Mucosa of gallbladder (tissue), 1 donor: ENCODE data around the gene ATP9A. TPM values are rescaled to one million over a fixed set of nuclear protein-coding genes. Genes with fewer than 3 reads are reported as not detected.
A peak's percentile ranks its signal among the peaks of the same experiment; 100 is the strongest.

Experiments
- DNase-seq: peaks from one replicate; pipeline ENCODE4 v3.0.0-alpha.2; 2020; ENCODE audit warnings: low spot score
- total RNA-seq: library from RNA; stranded (reverse); gene quantifications from one replicate; pipeline ENCODE4 v1.2.1, GENCODE V29; 2021
- donor health status: DM: no; HTN: no; CAD: no.

The ATP9A gene
- total RNA-seq, 1 donor from 2014 or later, result 49.5 TPM

DNA sequence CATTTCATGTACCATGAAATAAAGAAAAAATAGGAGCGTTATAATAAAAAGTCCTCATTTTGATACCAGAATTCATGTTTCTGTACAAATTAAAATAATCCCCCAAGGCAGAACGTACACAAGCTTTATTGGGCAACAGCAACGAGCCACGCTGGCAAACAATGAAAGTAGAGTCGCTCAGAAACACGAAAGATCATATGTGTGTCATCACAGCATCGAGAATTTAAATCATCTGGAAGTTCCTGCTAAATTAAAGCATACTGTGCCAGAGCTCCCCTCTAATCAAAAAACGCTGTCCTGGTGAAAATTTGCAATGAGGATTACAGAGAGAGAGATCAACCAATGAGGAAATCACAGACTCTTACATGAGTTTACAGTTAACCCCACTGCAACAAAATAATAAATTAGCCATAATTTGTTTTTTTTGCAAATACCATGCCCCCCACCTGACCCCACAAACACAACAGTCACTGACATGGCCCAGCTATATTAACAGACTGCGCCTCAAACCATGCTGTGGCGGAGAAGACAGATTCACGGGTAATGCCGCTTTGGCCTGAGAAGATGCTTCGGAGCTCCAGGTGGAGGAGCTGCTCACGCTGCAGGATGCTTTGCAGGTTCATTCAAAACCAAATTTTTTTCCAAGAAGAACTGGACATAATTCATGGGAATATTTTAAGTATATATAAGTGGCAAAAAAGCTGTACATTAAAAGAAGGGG is 171.4 kb downstream of the ATP9A start:
- DNase-seq, result no peak

DNA sequence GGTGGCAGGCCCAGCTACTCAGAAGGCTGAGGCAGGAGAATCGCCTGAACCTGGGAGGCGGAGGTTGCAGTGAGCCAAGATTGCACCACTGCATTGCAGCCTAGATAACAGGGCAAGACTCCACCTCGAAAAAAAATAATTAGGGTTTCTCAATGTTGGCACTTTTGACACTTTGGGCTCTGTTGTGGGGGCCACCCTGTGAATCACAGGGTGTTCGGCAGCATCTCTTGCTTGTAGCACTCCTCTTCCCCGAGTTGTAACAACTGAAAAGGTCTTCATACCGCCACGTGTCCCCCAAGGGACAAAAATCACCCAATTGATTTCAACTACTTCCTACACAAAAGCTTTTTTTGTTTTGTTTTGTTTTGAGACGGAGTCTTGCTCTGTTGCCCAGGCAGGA is 172.4 kb downstream of the ATP9A start:
- no peak for DNase-seq

DNA sequence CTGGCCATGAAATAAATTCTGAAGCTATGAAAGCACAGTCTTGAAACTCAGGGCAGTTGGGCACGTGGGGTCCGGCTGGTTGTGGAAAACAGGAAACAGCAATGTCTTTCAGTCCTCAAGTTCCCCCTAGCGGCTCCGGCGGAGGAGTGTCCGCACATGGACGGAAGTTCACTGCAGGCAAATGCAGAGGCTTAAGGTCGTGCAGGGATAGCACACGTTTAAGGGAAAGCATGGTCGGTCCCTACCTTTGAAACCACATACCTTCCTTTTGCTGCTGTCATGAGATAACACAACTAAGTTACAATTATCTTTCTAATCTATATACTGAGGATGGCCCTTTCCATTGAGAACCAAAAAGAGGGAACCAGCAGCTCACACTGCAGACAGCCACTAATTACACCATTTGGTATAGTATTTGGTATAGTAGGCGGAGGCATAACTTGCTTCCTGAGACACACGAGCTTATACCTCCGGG is 173.1 kb downstream of the ATP9A start:
- DNase-seq, result peak; percentile 89

DNA sequence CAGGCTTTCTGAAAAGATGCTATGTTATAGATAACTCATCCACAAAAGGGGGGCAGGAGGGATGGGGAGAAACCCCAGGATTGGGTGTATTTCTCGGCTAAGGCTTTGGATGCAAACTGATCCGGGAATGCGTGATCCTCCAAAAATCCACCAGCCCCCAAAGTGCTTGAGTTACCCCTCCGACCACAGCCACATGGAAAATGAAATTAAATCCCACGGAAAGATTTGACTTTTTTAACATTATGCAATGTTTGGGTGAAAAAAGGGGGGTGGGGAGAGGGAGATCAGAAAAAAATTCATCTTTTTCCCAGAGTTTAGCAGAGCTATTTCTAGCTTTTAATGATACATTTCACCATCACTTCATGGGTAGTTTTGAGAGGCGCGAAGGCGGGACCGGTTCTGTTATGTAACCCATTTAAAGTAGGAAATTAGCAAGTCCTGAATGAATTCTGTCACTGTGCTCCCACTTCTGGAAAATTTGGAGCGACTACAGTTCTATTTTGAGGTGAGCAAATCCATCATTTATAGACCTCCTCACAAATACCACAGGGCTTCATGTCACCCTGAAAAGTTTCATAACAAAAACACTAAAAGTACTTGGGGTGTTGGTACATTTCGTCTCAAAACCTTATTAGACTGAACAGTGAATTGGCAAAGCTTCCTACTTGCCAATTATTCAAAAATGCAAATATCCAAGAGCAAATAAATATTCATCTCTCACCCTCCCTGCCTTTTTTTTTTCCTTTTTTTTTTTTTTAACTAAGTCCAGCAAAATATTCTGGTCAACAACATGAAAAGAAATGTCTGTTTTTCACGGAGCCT is 173.7 kb downstream of the ATP9A start:
- no peak for DNase-seq

DNA sequence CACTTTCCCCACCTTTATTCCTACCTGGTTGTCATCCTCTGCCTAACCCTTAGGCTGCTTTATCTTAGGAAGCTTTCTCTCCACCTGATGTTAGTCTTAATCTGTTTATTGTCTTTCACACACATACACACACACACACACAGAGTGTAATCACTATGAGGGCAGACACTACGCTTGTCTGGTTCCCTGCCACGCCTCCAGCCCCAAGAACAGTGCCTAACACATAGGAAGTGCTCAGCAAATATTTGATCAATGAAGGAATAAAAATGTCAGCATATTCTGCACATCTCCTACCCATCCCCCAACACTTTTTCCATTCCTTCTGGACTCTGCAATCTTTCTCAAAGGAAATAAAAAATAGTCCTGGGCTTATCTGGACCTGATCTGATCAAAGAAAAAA is 174.6 kb downstream of the ATP9A start:
- no peak for DNase-seq

DNA sequence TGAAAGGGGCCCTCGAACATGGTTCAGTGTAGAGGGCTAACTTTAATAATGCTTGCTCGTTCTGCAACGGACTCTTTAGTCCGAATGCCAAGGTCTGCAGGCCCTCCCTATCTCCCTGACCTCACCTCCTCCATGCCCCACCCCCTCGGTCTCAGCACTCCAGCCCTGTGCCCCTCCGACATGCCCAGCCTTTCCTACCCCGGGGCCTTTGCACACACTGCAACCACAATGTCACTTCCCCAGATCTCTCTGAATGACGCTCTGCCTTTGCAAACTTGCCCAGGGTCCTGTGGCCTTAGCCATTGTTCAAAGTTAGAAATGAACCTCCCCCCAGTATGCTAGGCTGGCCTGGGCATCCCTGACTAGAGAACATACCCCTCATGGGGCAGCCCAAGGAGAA is 175.6 kb downstream of the ATP9A start:
- no peak for DNase-seq

DNA sequence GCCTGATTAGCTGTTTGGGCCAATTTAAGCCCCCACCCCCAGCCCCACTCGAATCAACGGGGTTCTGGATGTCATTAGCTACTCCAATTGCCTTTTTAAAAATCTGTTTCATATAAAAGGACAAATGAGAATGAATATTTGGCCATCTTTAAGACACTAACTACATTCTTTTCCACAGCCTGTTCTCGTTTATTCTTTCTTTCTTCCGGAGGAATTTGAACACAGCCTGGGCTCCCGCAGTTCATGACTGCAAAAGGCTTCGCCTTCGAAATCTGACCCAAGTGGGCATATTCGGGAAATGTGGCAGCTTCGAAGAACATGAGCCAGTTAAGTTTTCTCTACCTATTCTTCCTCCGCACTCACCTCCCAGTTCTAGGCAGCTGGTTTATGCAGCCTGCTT is 176.3 kb downstream of the ATP9A start:
- DNase-seq, result no peak

DNA sequence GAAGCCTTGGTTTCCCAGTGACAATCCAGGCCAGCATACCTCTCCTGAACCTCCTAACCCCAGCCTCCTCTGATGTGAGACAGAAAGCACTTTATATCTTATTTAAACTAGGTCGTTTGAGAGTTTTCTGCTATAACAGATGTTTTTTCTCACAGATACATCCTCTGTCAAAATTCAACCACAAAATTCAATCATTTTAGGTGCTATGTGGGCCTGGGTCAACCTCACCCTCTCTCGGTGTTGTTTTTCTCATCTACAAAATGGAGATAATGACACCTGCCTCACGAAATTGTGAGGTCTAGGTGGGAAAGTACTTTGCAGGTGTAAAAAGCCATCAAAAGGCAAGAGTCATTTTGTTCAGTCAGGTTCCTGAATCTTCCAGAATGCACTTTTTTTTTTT is 179.4 kb downstream of the ATP9A start:
- no peak for DNase-seq

DNA sequence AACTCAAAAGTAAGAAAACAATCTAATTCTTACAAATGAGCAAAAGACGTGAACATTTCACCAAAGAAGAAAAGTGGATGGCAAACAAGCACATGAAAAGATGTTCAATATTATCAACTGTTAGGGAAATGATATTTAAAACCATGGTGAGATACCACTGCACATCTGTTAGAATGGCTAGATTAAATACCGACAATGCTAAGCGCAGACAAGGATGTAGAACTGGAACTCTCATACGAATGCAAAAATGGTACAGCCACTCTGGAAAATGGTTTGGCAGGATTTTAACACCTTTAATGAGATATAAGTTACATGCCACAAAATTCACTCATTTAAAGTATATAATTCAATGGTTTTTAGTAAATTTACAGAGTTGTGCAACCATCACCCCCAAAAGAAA is 181.0 kb downstream of the ATP9A start:
- no peak for DNase-seq

DNA sequence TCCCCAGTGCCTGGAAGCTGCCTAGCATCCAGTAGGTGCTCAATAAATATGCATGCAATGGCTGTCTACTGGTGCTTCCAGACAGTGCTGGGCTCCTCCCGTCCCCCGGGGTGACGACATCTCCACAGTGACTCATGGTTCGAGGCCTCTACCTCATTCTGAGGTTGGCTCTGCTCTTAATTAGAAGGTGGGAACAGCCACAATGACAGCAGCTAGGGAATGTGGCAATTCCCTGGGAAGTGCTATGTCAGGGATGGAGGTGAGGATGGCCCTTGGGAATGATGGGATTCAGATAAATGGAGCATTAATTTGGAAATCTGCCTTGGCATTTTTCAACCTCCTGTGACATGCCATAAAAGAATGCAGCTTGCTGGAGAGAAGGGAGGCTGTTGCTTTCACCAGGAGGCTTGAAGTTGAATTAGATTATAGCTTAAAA is 182.2 kb downstream of the ATP9A start:
- DNase-seq, result no peak

DNA sequence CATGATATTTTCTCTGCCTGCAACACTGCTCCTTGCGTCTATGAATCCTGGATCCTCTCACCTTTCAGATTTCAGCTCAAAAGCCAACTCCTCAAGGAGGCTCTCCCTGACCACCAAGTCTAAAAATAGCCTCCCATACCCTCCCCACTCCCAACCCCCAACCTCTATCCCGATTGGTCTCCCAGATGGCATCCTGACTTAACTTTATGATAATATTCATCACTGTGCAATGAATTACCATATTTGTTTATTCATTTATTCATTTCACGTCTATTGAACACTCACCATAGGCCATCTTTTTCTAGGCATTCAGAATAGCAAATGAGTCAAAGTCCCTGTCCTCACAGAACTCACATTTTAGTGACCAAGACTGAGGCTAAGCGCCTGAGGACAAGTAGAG is 183.0 kb downstream of the ATP9A start:
- DNase-seq, result no peak

DNA sequence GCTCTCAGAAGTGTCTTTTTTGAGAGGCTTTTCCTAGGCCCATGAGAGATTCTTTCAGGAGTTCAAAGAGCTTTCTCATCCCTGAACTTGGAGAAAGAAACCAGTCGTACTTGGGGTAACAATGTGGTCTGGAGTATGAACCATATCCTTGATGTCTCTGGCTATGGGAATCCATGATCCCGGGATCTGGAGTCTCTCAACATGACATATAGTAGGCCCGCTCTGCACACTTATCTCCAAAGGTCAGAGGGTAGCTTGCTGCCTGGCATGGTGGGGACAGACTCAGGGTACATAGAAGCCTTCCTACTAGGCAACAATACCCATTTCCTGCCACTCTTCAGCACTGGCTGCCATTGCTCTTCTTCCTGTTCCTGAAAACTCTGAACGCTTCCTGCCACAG is 183.5 kb downstream of the ATP9A start:
- no peak for DNase-seq

DNA sequence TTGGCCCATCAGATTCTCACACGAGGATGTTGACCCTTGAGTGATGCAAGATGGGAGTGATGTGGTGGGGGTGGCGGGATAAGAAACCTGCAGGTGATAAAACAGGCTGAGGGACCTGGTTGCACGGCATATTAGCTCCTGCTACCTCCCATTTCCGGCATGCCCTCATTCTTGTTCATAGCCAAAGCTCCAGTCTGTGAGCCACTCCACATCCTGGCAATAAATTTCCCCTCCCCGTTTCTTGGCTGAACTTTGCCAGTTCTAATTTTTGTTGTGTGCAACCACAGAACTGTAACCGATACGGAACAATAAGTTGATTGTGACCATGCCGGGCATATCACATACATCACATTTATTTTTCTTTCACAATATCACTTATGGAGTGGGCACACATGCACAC is 184.1 kb downstream of the ATP9A start:
- no peak for DNase-seq

DNA sequence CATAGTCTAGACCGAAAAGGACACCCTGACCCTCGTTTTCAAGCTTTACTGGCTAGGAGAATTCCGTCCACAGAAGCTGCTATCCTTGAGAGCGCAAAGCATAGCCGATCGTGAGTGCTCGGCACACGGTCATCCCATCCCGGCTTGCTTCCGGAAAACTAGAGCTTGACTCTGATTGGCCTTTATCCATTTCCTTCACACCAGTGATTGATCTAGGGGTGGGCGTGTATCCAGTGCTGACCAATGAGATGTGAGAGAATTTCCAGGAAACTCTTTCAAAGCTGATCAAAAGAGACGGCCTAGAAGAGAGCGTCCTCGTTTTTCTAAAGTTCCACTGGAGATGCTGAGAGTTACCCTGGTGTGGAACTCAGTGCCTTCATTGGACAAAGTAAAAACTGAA is 184.7 kb downstream of the ATP9A start:
- DNase-seq, result no peak

DNA sequence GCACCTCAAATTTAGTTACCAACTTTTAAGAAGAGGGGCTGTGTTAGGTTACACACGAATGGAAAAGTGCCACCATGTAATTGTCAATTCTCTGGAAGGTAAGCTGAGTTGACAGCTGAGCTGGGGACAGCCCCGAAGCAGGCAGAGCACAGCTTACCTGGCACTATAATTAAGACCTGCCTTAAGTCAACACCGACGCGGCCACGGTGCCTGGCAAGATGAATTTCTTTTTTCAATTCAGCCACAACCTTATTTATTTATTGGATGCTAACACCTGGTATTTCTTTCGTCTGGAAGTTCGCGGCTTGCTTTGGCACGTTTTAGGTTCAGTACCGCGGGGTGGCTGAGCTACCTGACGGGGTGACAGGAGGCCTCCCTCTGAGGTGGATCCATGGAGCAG is 185.1 kb downstream of the ATP9A start:
- no peak for DNase-seq

DNA sequence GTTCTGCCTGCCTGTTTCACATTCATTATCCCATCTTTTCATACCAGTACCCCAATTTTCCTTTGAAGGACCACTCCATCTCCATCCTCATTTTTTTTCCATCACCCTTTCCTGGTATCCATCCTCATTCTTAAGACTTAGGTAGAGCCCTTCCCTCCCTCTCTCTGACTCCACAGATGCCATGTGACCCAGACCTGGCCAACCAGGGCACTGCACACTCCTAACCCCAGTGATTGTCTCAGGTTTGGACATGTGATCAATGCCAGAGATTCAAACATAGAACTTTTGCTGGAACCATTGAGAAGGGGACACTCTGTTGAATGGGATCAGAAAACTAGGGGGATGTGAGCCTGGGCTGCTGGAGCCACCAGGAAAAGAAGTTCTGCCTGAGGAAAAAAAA is 186.6 kb downstream of the ATP9A start:
- DNase-seq, result no peak

DNA sequence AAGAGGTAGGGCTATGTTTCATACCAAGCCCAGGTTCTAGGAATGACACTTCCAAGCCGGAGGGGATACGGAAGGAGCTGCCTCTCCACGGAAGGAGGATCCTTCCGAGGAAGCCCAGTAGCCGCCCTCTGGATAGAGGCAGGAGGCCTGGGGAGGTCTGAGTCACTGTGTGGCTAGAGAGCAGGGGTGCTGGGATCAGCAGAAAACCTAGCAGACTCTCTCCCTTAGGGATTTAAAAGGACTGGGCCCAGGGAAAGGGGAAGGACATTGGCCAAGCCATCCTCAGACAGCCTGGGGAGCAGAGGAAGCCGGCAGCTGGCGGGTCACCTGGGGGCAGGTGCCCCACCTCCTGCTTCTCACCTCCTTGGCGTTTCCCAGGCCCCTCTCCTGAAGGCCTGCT is 189.1 kb downstream of the ATP9A start:
- DNase-seq, result no peak

DNA sequence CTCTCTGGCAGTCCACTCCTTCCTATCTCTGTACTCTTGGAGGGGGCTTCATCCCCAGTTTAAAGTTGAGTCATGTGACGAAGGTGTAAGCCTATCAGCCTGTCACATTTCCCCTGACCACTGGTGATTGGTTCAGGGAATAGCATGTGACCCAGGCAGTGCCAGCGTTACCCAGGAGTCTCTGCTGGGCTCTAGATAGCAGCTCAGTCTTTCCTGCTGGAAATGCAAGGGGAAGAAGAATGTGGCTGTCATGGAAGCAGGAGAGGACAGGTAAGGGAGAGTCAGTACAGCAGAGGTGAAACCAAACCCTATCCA is 190.1 kb downstream of the ATP9A start:
- no peak for DNase-seq

DNA sequence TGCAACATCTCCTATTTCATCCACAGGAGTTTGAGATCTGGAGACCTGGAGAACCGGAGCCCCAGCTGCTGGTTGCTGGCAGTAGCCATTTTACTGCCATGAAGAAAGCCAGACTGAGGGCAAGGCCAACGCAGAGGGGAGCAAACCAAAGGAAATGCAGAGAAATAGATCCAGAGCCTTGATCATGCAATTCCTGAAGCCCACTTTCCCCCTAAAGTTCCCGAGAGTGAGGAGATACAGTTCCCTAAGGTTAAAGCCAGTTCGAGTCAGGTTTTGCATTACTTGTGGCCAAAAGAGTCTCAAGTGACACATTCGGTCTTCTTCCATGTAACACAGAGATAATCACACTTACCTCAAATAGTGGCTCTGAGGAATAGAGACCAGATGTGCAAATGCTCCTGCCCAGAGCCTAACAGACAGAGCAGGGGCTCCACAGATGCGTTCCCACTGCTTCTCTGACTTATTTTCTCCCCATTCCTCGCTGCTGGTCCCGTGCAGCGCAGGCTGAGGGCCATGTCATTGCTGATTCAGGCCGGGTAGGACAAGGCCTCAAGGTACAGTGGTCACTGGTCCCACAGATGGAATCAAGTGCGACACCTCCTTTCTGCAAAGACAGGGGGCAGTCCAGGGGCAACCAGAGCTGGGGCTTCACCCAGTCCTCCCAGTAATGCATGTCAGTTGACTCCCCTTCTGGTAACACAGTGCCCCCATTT is 190.6 kb downstream of the ATP9A start:
- no peak for DNase-seq

DNA sequence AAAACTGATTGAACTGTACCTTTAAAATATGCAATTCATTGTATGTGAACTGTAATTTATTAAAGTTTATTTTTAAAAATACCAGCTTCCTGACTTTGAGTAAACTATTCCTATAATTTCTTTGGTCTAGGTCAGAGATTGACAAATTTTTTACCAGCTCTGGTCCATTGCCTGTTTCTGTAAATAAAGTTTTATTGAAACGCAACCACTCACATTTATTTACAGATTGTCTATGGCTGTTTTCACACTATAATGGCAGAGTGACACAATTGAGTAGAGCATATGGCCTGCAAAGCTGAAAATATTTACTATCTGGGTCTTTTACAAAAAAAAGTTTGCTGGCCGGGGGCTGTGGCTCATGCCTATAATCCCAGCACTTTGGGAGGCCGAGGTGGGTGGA is 192.7 kb downstream of the ATP9A start:
- no peak for DNase-seq

DNA sequence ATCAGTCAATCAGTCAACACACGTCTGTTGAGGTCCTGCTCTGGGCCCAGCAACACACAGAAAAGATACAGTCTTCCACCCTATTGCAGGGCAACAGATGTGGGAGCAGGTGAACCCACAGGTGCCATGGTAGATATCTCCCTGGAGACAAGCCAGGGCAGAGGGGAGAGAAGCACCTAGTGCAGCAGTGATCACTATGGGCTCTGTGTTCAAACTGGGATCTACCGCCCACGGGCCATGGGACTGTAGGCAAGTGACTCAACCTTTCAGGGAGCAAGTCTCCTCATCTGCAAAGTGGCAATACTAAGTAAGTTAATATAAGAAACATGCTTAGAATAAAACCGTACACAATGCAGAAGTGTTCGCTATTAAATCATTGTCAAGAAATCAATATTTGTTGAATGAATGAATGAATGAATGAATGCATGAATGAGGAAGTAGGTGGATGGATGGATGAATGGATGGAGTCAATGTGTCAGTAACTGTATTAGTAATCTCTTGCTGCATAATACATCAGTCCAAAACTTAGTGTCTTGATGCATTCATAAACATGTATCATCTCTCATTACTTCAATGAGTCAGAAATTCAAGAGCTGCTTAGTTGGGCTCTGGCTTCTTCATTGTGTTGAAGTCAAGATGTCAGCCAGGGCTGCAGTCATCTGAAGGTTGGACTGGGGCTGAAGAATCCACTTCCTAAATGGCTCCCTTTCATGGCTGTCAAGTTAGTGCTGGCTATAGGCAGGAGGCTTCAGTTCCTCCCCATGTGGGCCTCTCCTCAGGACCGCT is 193.7 kb downstream of the ATP9A start:
- DNase-seq, result no peak
